PFSK-1 (cell line): Measurements from ENCODE around the gene MFSD6.

Source experiments
- SIN3A ChIP-seq: IDR thresholded peaks from 2 replicates; pipeline ENCODE4 v1.6.1; 2012; ENCODE audit warnings: mild to moderate bottlenecking, low read length, moderate library complexity, borderline replicate concordance; ENCODE audit not compliant: insufficient read depth
- TF ChIP-seq, protein P1 (sequence below), 2 experiments: IDR thresholded peaks; 2 replicates each; pipeline versions ENCODE4 v1.6.1 to v1.8.0; 2011 to 2012; ENCODE audit warnings: low read depth in 2 of 2, low read length in 2 of 2, control low read depth in 1 of 2, inconsistent platforms in 1 of 2, mild to moderate bottlenecking in 1 of 2, moderate library complexity in 1 of 2; ENCODE audit not compliant: insufficient read depth in 1 of 2

DNA sequence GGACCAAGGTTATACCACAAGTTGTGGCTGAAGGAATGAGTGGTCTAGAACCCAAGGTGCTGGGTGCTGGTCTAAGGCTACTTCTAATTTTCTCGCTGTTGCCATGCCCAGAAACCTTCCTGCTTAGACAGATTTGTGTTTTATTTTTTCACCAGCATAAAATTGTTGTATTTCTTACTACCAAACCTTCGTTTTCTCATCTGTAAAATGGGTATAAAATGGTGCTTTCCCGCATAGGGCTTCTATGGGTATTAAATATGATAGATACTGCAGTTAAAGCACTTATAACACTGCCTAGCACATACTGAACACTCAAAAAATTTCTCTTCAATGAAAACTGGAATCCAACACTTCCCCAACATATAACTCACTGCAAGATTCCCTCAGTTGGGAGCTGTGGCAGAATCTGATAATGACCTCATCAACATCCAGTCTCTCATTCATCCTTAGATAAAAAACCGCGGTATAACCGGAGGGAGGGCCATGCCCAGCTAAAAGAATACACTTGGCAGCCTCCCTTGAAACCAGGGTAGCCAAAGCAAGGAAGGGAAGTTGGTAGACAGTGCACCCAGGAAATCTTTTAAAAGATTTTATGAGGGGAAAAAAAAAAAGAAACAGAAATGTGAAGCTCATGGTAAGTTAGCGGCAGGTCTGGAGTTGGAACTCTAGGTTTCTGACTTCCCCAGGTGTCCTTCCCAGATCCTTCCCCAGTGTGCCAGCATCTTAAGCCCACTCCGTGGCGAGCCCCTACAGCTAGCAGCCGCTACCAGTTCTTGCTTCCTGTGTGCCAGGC lies 125.2 kb downstream of the MFSD6 start:
- TF ChIP-seq, protein P1, sequence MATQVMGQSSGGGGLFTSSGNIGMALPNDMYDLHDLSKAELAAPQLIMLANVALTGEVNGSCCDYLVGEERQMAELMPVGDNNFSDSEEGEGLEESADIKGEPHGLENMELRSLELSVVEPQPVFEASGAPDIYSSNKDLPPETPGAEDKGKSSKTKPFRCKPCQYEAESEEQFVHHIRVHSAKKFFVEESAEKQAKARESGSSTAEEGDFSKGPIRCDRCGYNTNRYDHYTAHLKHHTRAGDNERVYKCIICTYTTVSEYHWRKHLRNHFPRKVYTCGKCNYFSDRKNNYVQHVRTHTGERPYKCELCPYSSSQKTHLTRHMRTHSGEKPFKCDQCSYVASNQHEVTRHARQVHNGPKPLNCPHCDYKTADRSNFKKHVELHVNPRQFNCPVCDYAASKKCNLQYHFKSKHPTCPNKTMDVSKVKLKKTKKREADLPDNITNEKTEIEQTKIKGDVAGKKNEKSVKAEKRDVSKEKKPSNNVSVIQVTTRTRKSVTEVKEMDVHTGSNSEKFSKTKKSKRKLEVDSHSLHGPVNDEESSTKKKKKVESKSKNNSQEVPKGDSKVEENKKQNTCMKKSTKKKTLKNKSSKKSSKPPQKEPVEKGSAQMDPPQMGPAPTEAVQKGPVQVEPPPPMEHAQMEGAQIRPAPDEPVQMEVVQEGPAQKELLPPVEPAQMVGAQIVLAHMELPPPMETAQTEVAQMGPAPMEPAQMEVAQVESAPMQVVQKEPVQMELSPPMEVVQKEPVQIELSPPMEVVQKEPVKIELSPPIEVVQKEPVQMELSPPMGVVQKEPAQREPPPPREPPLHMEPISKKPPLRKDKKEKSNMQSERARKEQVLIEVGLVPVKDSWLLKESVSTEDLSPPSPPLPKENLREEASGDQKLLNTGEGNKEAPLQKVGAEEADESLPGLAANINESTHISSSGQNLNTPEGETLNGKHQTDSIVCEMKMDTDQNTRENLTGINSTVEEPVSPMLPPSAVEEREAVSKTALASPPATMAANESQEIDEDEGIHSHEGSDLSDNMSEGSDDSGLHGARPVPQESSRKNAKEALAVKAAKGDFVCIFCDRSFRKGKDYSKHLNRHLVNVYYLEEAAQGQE (IDR thresholded peaks at IDR 0.05; ENCODE audit: insufficient read depth in 1 of 2, low read depth in 2 of 2, low read length in 2 of 2), result no peak
- no peak for TF ChIP-seq SIN3A
